Loucy (cell line): Measurements from ENCODE around the gene CDH24.
A peak's percentile ranks its signal among the peaks of the same experiment; 100 is the strongest.

Experiments
- H2AFZ ChIP-seq: fragments of 200-600 bp; sonication (generic); 2 replicates; pipeline ENCODE4 v1.6.0; 2016; ENCODE audit warnings: antibody characterized with exemption, mild to moderate bottlenecking, low read length, moderate library complexity
- H3F3A ChIP-seq: fragments of 200-600 bp; 2 replicates; pipeline ENCODE4 v1.6.0; 2016; ENCODE audit warnings: antibody characterized with exemption, low read depth, mild to moderate bottlenecking
- H3K27me3 ChIP-seq: fragments of 200-600 bp; sonication (generic); 2 replicates; pipeline ENCODE4 v1.6.1; 2014; ENCODE audit warnings: low read length, mild to moderate bottlenecking; ENCODE audit not compliant: insufficient read depth, poor library complexity, severe bottlenecking
- H3K36me3 ChIP-seq: fragments of 200-600 bp; sonication (generic); 2 replicates; pipeline ENCODE4 v1.6.1; 2016; ENCODE audit warnings: low read length; ENCODE audit not compliant: insufficient read depth
- H3K4me1 ChIP-seq: fragments of 200-600 bp; sonication (generic); 2 replicates; pipeline ENCODE4 v1.5.1; 2014; ENCODE audit warnings: low read length, mild to moderate bottlenecking; ENCODE audit not compliant: insufficient read depth, poor library complexity, severe bottlenecking
- H3K4me2 ChIP-seq: fragments of 200-600 bp; sonication (generic); 2 replicates; pipeline ENCODE4 v1.6.0; 2014; ENCODE audit warnings: antibody characterized with exemption, low read length, low read depth, mild to moderate bottlenecking; ENCODE audit not compliant: poor library complexity, severe bottlenecking
- H3K4me3 ChIP-seq: fragments of 200-600 bp; sonication (generic); 2 replicates; pipeline ENCODE4 v1.5.1; 2014; ENCODE audit warnings: low read length, mild to moderate bottlenecking, mixed read lengths; ENCODE audit not compliant: poor library complexity, severe bottlenecking
- H3K79me2 ChIP-seq: fragments of 200-600 bp; sonication (generic); 2 replicates; pipeline ENCODE4 v1.6.1; 2014; ENCODE audit warnings: low read length; ENCODE audit not compliant: insufficient read depth
- H3K9ac ChIP-seq: fragments of 200-600 bp; sonication (generic); 2 replicates; pipeline ENCODE4 v1.6.0; 2014; ENCODE audit warnings: mild to moderate bottlenecking, low read depth, low read length, moderate library complexity; ENCODE audit not compliant: poor library complexity, severe bottlenecking
- H3K9me2 ChIP-seq: fragments of 200-600 bp; sonication (generic); replicated peaks from 2 replicates; pipeline ENCODE4 v1.6.1; 2016; ENCODE audit warnings: low read depth, low read length, mixed read lengths
- H3K9me3 ChIP-seq: fragments of 200-600 bp; sonication (generic); 2 replicates; pipeline ENCODE4 v1.6.1; 2014; ENCODE audit warnings: mild to moderate bottlenecking, antibody characterized with exemption, low read length, low read depth; ENCODE audit not compliant: insufficient read depth
- H4K20me1 ChIP-seq: fragments of 200-600 bp; sonication (generic); 2 replicates; pipeline ENCODE4 v1.6.0; 2014; ENCODE audit warnings: antibody characterized with exemption, low read length, mild to moderate bottlenecking; ENCODE audit not compliant: insufficient read depth, poor library complexity, severe bottlenecking
- CTCF ChIP-seq: fragments of 200-600 bp; sonication (generic); conservative IDR thresholded peaks from 2 replicates; pipeline ENCODE4 v1.5.1; 2014; ENCODE audit warnings: mild to moderate bottlenecking, antibody characterized with exemption, low read length
- EZH2phosphoT487 ChIP-seq: fragments of 200-600 bp; IDR thresholded peaks from 2 replicates; pipeline ENCODE4 v1.6.1; 2018; ENCODE audit warnings: antibody characterized with exemption, mild to moderate bottlenecking, moderate library complexity, borderline replicate concordance

CDH24 gene

GRCh38 chr14:23033801-23034497, 23.4 kb downstream of the CDH24 start:
- TF ChIP-seq CTCF (no peak), EZH2phosphoT487 (no peak)
- H3K9me2 ChIP-seq = no peaks in the 10 kb centered on the region
- H3F3A ChIP-seq = no peaks in the 10 kb centered on the region
- peaks cover 40% of the 10 kb centered on the region for H3K79me2 ChIP-seq
- peaks cover 5% of the 10 kb centered on the region; the same call in 1 of the 2 replicates for H3K36me3 ChIP-seq
- no peaks in the 10 kb centered on the region for H3K9me3 ChIP-seq
- H3K9ac ChIP-seq = peak overlapping the region; percentile 95
- peak overlapping the region; percentile 97 for H3K4me3 ChIP-seq
- H3K4me1 ChIP-seq = peaks cover 24% of the 10 kb centered on the region
- peaks cover 8% of the 10 kb centered on the region for H4K20me1 ChIP-seq
- no peaks in the 10 kb centered on the region for H3K27me3 ChIP-seq
- peak overlapping the region; percentile 95 for H3K4me2 ChIP-seq
- peak overlapping the region; percentile 98 for H2AFZ ChIP-seq

GRCh38 chr14:23033251-23033727, 24.0 kb downstream of the CDH24 start:
- peak overlapping the region; percentile 95 for H3K4me2 ChIP-seq
- H3K9ac ChIP-seq = peak overlapping the region; percentile 95
- no peaks in the 10 kb centered on the region for H3K9me3 ChIP-seq
- no peak overlapping the region for H2AFZ ChIP-seq
- peaks cover 29% of the 10 kb centered on the region for H3K4me1 ChIP-seq
- no peaks in the 10 kb centered on the region for H3K27me3 ChIP-seq
- peak overlapping the region; percentile 97 for H3K4me3 ChIP-seq
- H3K36me3 ChIP-seq = peaks cover 5% of the 10 kb centered on the region; the same call in 1 of the 2 replicates
- no peaks in the 10 kb centered on the region for H3K9me2 ChIP-seq
- peaks cover 40% of the 10 kb centered on the region for H3K79me2 ChIP-seq
- no peak for TF ChIP-seq CTCF
- no peak for TF ChIP-seq EZH2phosphoT487
- no peaks in the 10 kb centered on the region for H3F3A ChIP-seq
- H4K20me1 ChIP-seq = peaks cover 14% of the 10 kb centered on the region

- Histone ChIP-seq H3K4me2 (no peak overlapping the region), H3K36me3 (peaks cover 5% of the 10 kb centered on the region; the same call in 1 of the 2 replicates), H3K27me3 (no peaks in the 10 kb centered on the region), H3F3A (no peaks in the 10 kb centered on the region), H4K20me1 (peaks cover 17% of the 10 kb centered on the region), H2AFZ (no peak overlapping the region), H3K79me2 (peaks cover 40% of the 10 kb centered on the region), H3K4me1 (peaks cover 33% of the 10 kb centered on the region), H3K9me2 (no peaks in the 10 kb centered on the region), H3K4me3 (no peak overlapping the region), H3K9ac (no peak overlapping the region), H3K9me3 (no peaks in the 10 kb centered on the region)
- TF ChIP-seq EZH2phosphoT487 (no peak), CTCF (no peak)
Measured at GRCh38 chr14:23030936-23031335, 26.4 kb downstream of the CDH24 start.
